ENCODE measurements around the gene NHSL2. TPM values are rescaled to one million over a fixed set of nuclear protein-coding genes. Genes with fewer than 3 reads are reported as not detected.

The NHSL2 gene
- total and polyA plus RNA-seq, 2 experiments from 2014 or later: 4.7 to 9.5 TPM

GRCh38 chrX:72016881-72017783 lies 106.5 kb downstream of the NHSL2 start (continued):
- TF ChIP-seq JUNB (IDR thresholded peaks at IDR 0.05; ENCODE audit: unreplicated experiment) (no peak), ZNF331 (CRISPR knock-in tag; IDR thresholded peaks at IDR 0.05; ENCODE audit: low read depth) (no peak), ZNF462 (CRISPR knock-in tag; IDR thresholded peaks at IDR 0.05) (no peak), CREB1 (CRISPR knock-in tag; IDR thresholded peaks at IDR 0.05; ENCODE audit: low read depth) (no peak), POLR2AphosphoS5 (IDR thresholded peaks at IDR 0.05; ENCODE audit: low read depth) (no peak)

GRCh38 chrX:72018277-72019112 lies 107.8 kb downstream of the NHSL2 start:
- no peaks in the 10 kb centered on the region for H3K9me3 Mint-ChIP-seq
- Histone ChIP-seq H3K4me1 (ENCODE audit: insufficient read depth) (no peaks in the 10 kb centered on the region; the same call in 1 of the 2 replicates), H3K36me3 (ENCODE audit: insufficient read depth) (no peaks in the 10 kb centered on the region), H3K79me2 (replicated peaks; ENCODE audit: insufficient read depth) (no peaks in the 10 kb centered on the region), H3K27me3 (ENCODE audit: insufficient read depth) (peaks cover 11% of the 10 kb centered on the region), H3K4me2 (peak overlapping the region; percentile 68; the same call in 1 of the 2 replicates), H3K4me3 (peak overlapping the region; percentile 41; the same call in 1 of the 2 replicates), H3K27ac (ENCODE audit: low read depth) (no peak overlapping the region), H3K9me2 (ENCODE audit: insufficient read depth) (no peaks in the 10 kb centered on the region), H3F3A (replicated peaks; ENCODE audit: low read depth) (no peaks in the 10 kb centered on the region), H4K20me1 (replicated peaks; ENCODE audit: insufficient read depth) (no peaks in the 10 kb centered on the region), H2AFZ (0 out of 2 replicates have a peak overlapping the region, but pooled peaks have one; percentile 14)
- peak; percentile 96 for ATAC-seq
- peak; percentile 80 for DNase-seq (ENCODE audit: low spot score)
- H3K36me3 Mint-ChIP-seq (ENCODE audit: low read depth): peaks cover 6% of the 10 kb centered on the region; the same call in 2 of the 3 replicates
- no peak overlapping the region; the same call in 2 of the 3 replicates for H3K4me3 Mint-ChIP-seq
- peaks cover 17% of the 10 kb centered on the region for H3K27me3 Mint-ChIP-seq (ENCODE audit: insufficient read depth, low read depth, poor library complexity)
- H3K4me1 Mint-ChIP-seq: peaks cover 13% of the 10 kb centered on the region
- H3K27ac Mint-ChIP-seq: no peak overlapping the region
- TF ChIP-seq ZNF462 (CRISPR knock-in tag; IDR thresholded peaks at IDR 0.05) (no peak), CREB1 (CRISPR knock-in tag; IDR thresholded peaks at IDR 0.05; ENCODE audit: low read depth) (0 out of 2 replicates have a peak, but pooled peaks have one; percentile 14)

Measured in GM23338 (cell line).